ENCODE measurements around the gene TRRAP. TPM values are rescaled to one million over a fixed set of nuclear protein-coding genes. Genes with fewer than 3 reads are reported as not detected.

TRRAP gene
- total RNA-seq, 2 donors from 2014 or later = 70.1 to 77.2 TPM

DNA sequence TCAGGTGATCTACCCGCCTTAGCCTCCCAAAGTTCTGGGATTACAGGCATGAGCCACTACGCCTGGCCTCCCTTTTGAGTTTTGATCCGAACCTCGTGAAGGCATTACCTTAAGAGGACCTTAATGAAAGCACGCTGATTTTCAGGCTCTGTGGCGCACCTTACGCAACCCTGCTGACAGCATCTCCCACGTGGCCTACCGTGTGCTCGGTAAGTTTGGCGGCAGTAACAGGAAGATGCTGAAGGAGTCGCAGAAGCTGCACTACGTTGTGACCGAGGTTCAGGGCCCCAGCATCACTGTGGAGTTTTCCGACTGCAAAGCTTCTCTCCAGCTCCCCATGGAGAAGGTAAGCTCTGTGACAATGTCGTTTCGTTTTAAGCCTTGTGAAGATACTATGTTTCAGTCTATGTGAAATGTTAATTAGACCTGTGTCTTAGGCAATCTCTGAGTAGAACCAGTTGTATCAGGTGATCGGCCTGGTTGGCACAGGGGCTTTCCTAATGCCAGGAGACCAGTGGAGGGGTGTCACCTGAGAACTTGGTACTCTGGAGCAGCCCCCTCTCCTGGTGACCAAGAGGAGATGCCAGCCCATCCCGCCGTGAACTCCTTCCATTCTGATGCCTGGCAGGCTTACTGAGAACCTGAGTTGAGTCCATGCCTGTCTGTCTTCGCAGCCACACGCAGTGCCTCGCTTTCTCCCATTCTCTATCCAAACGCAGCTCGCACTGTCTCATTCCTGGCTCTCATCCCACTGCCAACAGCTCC, 43.5 kb downstream of the TRRAP start:
- Mint-ChIP-seq H3K4me3 (no peak overlapping the region), H3K27me3 (no peaks in the 10 kb centered on the region), H3K4me1 (no peaks in the 10 kb centered on the region), H3K36me3 (ENCODE audit: low read depth) (peaks cover 24% of the 10 kb centered on the region), H3K27ac (peak overlapping the region; percentile 51)
- ATAC-seq (no peak), DNase-seq (no peak)
- H3K9me3 ChIP-seq (ENCODE audit: control insufficient read depth, low read length, poor library complexity, severe bottlenecking) = no peaks in the 10 kb centered on the region

DNA sequence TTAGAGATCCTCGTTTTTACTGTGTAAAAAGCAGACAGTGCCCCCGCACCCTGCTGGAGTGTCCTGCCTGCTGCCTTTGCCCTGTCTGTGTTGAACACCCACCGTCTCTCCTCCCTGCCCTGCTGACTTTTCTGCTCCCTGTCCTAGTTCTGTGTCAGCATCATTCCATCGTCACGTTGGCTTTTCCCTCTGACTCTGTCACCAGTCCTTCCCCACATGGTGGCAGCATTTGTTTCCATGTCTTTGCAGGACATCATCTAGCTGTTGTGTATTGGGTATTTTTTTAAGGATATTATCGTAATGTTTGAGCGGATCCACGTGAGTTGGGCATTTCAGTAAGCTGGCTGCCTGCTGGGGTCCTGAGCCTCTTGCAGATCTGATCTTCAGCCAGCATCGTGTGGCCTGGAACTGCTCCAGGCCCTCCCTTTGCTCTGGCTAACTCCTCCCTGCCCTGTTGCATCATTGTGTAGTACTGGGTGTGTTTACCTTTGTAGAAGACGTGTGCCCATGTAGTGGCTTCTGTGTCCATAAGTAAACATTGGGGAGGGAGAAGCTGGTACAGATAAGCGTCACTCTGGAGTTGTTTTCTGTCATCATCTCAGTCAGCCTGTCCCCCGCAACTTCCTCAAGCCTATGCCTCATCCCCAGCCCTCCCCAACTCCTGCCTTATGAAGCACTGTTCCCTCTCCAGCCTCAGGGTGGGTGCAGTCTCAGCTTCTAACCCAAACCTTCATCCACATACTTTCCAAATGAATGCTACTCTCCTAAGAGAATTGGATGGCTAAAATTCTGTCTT, 44.3 kb downstream of the TRRAP start:
- Mint-ChIP-seq H3K4me3 (no peak overlapping the region), H3K27ac (peak overlapping the region; percentile 51), H3K4me1 (no peaks in the 10 kb centered on the region), H3K36me3 (ENCODE audit: low read depth) (peaks cover 25% of the 10 kb centered on the region), H3K27me3 (no peaks in the 10 kb centered on the region)
- no peak for DNase-seq
- no peaks in the 10 kb centered on the region for H3K9me3 ChIP-seq (ENCODE audit: control insufficient read depth, low read length, poor library complexity, severe bottlenecking)
- ATAC-seq = no peak

DNA sequence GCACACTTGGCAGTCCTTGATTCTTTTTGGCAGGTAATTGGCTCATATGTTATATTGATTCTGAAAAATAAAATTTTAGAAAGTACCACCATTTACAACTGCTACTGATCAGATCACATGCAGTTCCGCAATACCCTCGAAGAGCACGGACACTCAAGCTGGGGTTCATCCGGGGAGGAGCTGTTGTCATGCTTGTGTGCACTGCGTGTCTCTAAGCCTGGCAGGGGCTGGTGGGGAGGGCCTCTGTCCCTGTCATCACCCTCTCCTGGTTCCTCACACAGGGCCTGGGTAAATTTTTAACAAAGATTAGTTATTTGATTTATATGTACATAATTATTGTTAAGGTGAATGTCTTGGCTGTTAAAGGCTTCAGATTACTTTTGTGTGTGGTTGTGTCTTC, 45.2 kb downstream of the TRRAP start:
- DNase-seq (no peak), ATAC-seq (no peak)
- Mint-ChIP-seq H3K4me1 (no peaks in the 10 kb centered on the region), H3K4me3 (no peak overlapping the region), H3K27ac (peak overlapping the region; percentile 51), H3K27me3 (no peaks in the 10 kb centered on the region), H3K36me3 (ENCODE audit: low read depth) (peaks cover 29% of the 10 kb centered on the region)
- H3K9me3 ChIP-seq (ENCODE audit: control insufficient read depth, low read length, poor library complexity, severe bottlenecking) = no peaks in the 10 kb centered on the region

DNA sequence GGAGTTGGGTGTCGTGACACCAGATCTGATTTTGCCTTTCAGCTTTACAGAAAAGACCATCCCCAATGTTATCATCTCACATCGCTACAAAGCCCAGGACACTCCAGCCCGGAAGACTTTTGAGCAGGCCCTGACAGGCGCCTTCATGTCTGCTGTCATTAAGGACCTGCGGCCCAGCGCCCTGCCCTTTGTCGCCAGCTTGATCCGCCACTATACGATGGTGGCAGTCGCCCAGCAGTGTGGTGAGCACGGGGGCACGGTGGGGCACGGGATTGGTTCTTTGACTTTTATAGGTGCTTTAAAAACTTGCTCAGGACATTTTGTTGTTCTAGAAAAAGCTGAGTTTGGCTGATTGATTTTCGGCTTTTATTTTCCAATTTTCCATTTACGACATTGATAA, 48.8 kb downstream of the TRRAP start:
- Mint-ChIP-seq H3K4me3 (no peak overlapping the region), H3K27me3 (no peaks in the 10 kb centered on the region), H3K27ac (peak overlapping the region; percentile 46), H3K36me3 (ENCODE audit: low read depth) (peaks cover 25% of the 10 kb centered on the region), H3K4me1 (peaks cover 12% of the 10 kb centered on the region)
- DNase-seq = no peak
- H3K9me3 ChIP-seq (ENCODE audit: control insufficient read depth, low read length, poor library complexity, severe bottlenecking) = no peaks in the 10 kb centered on the region
- no peak for ATAC-seq

DNA sequence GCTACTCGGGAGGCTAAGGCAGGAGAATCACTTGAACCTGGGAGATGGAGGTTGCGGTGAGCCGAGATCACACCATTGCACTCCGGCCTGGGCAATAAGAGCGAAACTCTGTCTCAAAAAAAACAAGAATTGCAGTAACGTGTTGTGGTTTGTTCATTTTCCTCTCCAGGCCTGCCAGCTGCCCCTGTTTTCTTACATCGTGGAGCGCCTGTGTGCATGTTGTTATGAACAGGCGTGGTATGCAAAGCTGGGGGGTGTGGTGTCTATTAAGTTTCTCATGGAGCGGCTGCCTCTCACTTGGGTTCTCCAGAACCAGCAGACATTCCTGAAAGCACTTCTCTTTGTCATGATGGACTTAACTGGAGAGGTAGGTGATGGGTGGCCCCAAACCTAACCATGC, 52.1 kb downstream of the TRRAP start:
- ATAC-seq (peak; percentile 50), DNase-seq (no peak)
- peak overlapping the region; percentile 97 for H3K27ac Mint-ChIP-seq
- peaks cover 18% of the 10 kb centered on the region for H3K36me3 Mint-ChIP-seq (ENCODE audit: low read depth)
- peaks cover 20% of the 10 kb centered on the region for H3K4me1 Mint-ChIP-seq
- H3K27me3 Mint-ChIP-seq = no peaks in the 10 kb centered on the region
- H3K9me3 ChIP-seq (ENCODE audit: control insufficient read depth, low read length, poor library complexity, severe bottlenecking) = no peaks in the 10 kb centered on the region
- H3K4me3 Mint-ChIP-seq = peak overlapping the region; percentile 93

DNA sequence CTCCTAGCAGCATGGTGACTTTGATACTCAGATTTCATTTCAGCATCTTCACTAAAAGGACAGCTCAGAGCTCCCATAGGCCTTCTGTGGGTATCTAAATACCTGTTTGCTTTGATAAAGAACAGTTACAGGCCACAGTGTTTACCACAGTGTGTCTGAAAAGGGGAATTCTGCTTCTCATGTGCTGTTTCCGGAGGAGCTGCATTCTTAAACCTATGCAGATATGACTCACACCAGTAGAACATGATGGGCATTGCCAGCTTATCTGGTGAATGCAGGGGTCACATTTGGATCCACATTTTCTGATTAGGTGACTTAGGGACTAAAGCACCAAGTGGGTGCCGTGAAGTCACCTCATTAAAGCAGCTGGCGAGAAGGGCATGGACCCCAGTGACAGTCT, 52.6 kb downstream of the TRRAP start:
- peaks cover 13% of the 10 kb centered on the region for H3K36me3 Mint-ChIP-seq (ENCODE audit: low read depth)
- no peaks in the 10 kb centered on the region for H3K9me3 ChIP-seq (ENCODE audit: control insufficient read depth, low read length, poor library complexity, severe bottlenecking)
- peak overlapping the region; percentile 97 for H3K27ac Mint-ChIP-seq
- peak overlapping the region; percentile 93 for H3K4me3 Mint-ChIP-seq
- peak in 1 of 3 donors; percentile 21 for DNase-seq
- ATAC-seq = peak; percentile 98
- peaks cover 24% of the 10 kb centered on the region for H3K4me1 Mint-ChIP-seq
- H3K27me3 Mint-ChIP-seq = no peaks in the 10 kb centered on the region

DNA sequence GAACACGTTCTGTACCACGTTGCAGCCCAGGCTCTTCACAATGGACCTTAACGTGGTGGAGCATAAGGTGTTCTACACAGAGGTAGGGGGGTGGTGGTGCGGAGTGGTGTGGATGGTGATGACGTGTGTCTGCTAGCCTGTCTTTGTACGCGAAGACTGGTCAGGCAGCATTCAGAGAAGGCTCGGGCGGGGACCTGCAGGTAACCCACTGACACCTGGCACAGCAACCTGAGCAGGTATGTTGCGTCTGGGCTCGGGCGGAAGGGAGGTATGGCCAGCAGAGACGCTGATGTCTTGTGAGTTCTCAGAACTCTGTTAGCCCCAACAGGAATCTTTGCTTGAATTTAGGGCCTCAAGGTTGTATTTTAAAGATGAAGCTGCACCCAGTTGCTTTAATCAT, 55.0 kb downstream of the TRRAP start:
- Mint-ChIP-seq H3K27me3 (no peaks in the 10 kb centered on the region), H3K4me1 (peaks cover 29% of the 10 kb centered on the region), H3K4me3 (no peak overlapping the region), H3K27ac (peak overlapping the region; percentile 87), H3K36me3 (ENCODE audit: low read depth) (peaks cover 7% of the 10 kb centered on the region)
- H3K9me3 ChIP-seq (ENCODE audit: control insufficient read depth, low read length, poor library complexity, severe bottlenecking) = no peaks in the 10 kb centered on the region
- ATAC-seq (no peak), DNase-seq (no peak)

DNA sequence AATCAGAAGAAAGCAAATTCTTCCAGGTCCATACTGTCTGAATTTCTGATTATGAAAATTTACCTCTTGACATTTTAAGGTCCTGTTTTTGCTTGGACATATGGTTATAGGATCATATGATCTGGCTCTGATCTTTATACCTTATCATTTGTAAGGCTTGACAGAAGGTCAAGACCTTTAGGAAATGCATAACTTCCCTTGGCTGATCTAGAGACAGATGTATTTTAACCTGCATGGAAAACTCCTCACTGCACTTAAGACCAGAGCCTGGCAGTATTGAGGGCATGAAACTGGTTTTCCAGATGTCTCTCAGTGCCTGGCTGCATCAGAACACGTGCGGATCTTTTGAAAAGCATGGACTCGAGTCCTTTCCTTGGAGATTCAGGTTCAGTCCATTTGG, 55.9 kb downstream of the TRRAP start:
- no peaks in the 10 kb centered on the region for H3K9me3 ChIP-seq (ENCODE audit: control insufficient read depth, low read length, poor library complexity, severe bottlenecking)
- no peaks in the 10 kb centered on the region for H3K27me3 Mint-ChIP-seq
- DNase-seq (no peak), ATAC-seq (no peak)
- H3K27ac Mint-ChIP-seq = peak overlapping the region; percentile 91
- peaks cover 29% of the 10 kb centered on the region for H3K4me1 Mint-ChIP-seq
- peaks cover 7% of the 10 kb centered on the region for H3K36me3 Mint-ChIP-seq (ENCODE audit: low read depth)
- H3K4me3 Mint-ChIP-seq = no peak overlapping the region

DNA sequence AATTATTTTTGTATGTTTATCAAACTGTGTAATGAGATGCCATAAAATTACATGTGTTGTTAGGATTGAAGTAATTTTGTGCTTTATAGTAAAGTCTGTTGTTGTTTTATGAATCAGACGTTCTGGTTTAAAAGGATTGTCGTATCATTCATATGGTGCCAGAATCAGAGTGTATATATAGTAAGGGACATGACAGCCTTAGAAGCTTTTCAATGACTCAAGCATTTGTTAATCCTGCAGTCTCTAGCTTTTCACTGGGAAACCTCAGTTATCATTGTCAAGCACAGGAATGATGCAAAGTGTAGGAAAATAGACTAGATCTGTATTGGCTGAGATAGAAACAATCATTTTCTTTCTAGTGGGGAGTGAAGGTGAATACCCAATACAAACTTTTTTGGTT, 57.5 kb downstream of the TRRAP start:
- ATAC-seq (no peak), DNase-seq (no peak)
- Mint-ChIP-seq H3K27me3 (no peaks in the 10 kb centered on the region), H3K4me1 (peaks cover 24% of the 10 kb centered on the region), H3K36me3 (ENCODE audit: low read depth) (peaks cover 7% of the 10 kb centered on the region), H3K27ac (peak overlapping the region; percentile 91), H3K4me3 (no peak overlapping the region)
- no peaks in the 10 kb centered on the region for H3K9me3 ChIP-seq (ENCODE audit: control insufficient read depth, low read length, poor library complexity, severe bottlenecking)

DNA sequence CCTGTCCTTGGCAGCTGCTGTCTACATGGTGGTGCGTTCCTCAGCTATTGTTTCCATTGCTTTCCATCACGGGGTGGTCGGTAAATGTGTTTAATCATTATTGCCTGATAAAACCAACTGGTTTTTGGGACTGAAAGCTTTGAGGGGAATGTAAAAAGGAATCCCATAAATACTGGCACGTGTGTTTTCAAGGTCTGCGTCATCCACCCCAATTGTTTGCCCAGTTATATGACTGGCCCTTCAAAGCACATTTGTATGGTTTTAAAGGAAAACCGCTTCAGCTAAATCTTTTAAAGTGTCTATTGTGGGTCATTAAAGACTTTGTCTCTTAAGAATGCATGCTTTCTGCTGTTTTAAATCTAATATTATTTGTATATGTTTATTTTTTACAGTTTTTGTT, 65.0 kb downstream of the TRRAP start:
- H3K27ac Mint-ChIP-seq = peak overlapping the region; percentile 71
- H3K27me3 Mint-ChIP-seq = no peaks in the 10 kb centered on the region
- H3K4me3 Mint-ChIP-seq = no peak overlapping the region
- ATAC-seq = no peak
- peaks cover 6% of the 10 kb centered on the region for H3K36me3 Mint-ChIP-seq (ENCODE audit: low read depth)
- no peaks in the 10 kb centered on the region for H3K9me3 ChIP-seq (ENCODE audit: control insufficient read depth, low read length, poor library complexity, severe bottlenecking)
- peaks cover 10% of the 10 kb centered on the region for H3K4me1 Mint-ChIP-seq
- no peak for DNase-seq

DNA sequence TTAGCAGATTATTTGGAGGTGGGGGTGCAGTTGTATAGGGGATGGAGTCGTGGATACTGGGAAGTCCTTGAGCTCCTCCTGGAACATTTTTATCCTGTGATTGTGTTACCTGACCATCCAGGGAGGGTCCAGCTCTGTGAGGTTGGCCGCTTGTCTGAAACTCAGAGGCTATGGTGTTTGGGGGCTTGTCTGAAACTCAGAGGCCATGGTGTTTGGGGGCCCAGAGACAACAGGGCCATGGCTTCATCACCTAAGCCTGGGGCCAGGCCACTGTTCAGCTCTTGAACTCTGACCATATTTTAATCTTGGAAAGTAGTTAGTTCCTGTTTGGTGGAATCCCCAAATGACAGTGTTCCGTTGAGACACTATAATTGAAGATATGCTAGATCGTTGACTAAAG, 66.1 kb downstream of the TRRAP start:
- no peaks in the 10 kb centered on the region for H3K9me3 ChIP-seq (ENCODE audit: control insufficient read depth, low read length, poor library complexity, severe bottlenecking)
- DNase-seq (no peak), ATAC-seq (no peak)
- H3K27ac Mint-ChIP-seq = peak overlapping the region; percentile 45
- H3K27me3 Mint-ChIP-seq = no peaks in the 10 kb centered on the region
- no peak overlapping the region for H3K4me3 Mint-ChIP-seq
- H3K36me3 Mint-ChIP-seq (ENCODE audit: low read depth) = peaks cover 6% of the 10 kb centered on the region
- H3K4me1 Mint-ChIP-seq = peaks cover 10% of the 10 kb centered on the region

DNA sequence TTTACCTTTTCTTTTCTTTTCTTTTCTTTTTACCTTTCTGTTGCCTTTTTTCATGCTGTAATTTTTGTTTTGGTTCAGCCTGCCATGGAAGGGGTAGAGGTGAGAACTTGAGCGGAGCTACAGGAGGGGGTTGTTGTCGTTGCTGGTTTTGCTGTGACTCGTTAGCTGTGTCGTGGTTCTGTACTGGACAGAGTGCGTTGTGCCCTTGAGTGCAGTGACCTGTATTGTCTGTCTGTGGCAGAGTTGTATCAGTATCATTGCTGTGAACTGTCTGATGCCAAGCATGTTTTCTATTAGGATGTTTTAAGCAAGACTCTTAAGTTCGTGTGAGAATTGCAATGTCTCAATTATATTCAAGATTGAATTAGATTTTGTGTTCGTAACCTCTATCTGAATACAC, 67.5 kb downstream of the TRRAP start:
- Mint-ChIP-seq H3K27me3 (no peaks in the 10 kb centered on the region), H3K4me3 (no peak overlapping the region), H3K36me3 (ENCODE audit: low read depth) (peaks cover 6% of the 10 kb centered on the region), H3K4me1 (peaks cover 10% of the 10 kb centered on the region), H3K27ac (peak overlapping the region; percentile 45)
- no peaks in the 10 kb centered on the region for H3K9me3 ChIP-seq (ENCODE audit: control insufficient read depth, low read length, poor library complexity, severe bottlenecking)
- ATAC-seq = no peak
- no peak for DNase-seq

DNA sequence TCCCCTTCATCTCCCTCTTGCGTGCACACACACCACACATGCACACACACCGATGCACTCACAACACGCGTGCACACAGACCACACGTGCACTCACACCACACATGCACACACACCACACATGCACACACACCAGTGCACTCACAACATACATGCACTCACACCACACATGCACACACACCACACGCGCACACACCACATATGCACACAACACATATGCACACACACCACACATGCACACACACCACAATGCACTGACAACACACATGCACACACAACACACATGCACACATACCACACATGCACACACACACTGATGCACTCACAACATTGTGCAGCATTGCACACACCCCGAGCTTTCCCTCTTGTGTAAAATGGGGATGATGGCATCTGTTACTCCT, 68.1 kb downstream of the TRRAP start:
- Mint-ChIP-seq H3K4me3 (no peak overlapping the region), H3K4me1 (peaks cover 10% of the 10 kb centered on the region), H3K27ac (no peak overlapping the region), H3K36me3 (ENCODE audit: low read depth) (peaks cover 6% of the 10 kb centered on the region), H3K27me3 (no peaks in the 10 kb centered on the region)
- DNase-seq = no peak
- no peak for ATAC-seq
- H3K9me3 ChIP-seq (ENCODE audit: control insufficient read depth, low read length, poor library complexity, severe bottlenecking) = no peaks in the 10 kb centered on the region
